Hepatocyte (in vitro differentiated cells): Measurements from ENCODE around the gene TCL1A. TPM values are rescaled to one million over a fixed set of nuclear protein-coding genes. Genes with fewer than 3 reads are reported as not detected.
"Not testable (repeated sequence)": the region's sequence is repeated elsewhere in the genome, so short reads cannot be mapped to it uniquely, and the experiment has no call there.

Experiments
- DNase-seq: peaks from one replicate; pipeline ENCODE4 v3.0.0-alpha.2; 2016; ENCODE audit warnings: low spot score
- H2AFZ ChIP-seq: fragments of 200-600 bp; sonication (generic); 2 replicates; pipeline ENCODE4 v1.6.0; 2016; ENCODE audit warnings: antibody characterized with exemption, mild to moderate bottlenecking
- H3K27ac ChIP-seq: fragments of 200-600 bp; sonication (generic); 2 replicates; pipeline ENCODE4 v1.5.1; 2016; ENCODE audit warnings: mild to moderate bottlenecking
- H3K27me3 ChIP-seq: fragments of 200-600 bp; sonication (generic); 2 replicates; pipeline ENCODE4 v1.6.1; 2016
- H3K36me3 ChIP-seq: fragments of 200-600 bp; sonication (generic); replicated peaks from 2 replicates; pipeline ENCODE4 v1.5.1; 2016; ENCODE audit warnings: low read depth; ENCODE audit not compliant: insufficient read depth
- H3K4me1 ChIP-seq: fragments of 200-600 bp; sonication (generic); 2 replicates; pipeline ENCODE4 v1.5.1; 2016; ENCODE audit warnings: mild to moderate bottlenecking, moderate library complexity; ENCODE audit not compliant: insufficient read depth
- H3K4me2 ChIP-seq: fragments of 200-600 bp; sonication (generic); 2 replicates; pipeline ENCODE4 v1.6.0; 2016
- H3K4me3 ChIP-seq: fragments of 200-600 bp; sonication (generic); 2 replicates; pipeline ENCODE4 v1.5.1; 2016; ENCODE audit warnings: mild to moderate bottlenecking
- H3K79me2 ChIP-seq: fragments of 200-600 bp; sonication (generic); 2 replicates; pipeline ENCODE4 v1.6.0; 2017; ENCODE audit warnings: mild to moderate bottlenecking
- H3K9me2 ChIP-seq: fragments of 200-600 bp; sonication (generic); replicated peaks from 2 replicates; pipeline ENCODE4 v1.6.0; 2017; ENCODE audit warnings: mild to moderate bottlenecking; ENCODE audit not compliant: insufficient read depth
- H3K9me3 ChIP-seq: fragments of 200-600 bp; sonication (generic); 2 replicates; pipeline ENCODE4 v1.5.1; 2016; ENCODE audit warnings: low read depth, mild to moderate bottlenecking
- H4K20me1 ChIP-seq: fragments of 200-600 bp; sonication (generic); 2 replicates; pipeline ENCODE4 v1.6.0; 2016; ENCODE audit warnings: mild to moderate bottlenecking; ENCODE audit not compliant: insufficient read depth, poor library complexity, severe bottlenecking
- EZH2 ChIP-seq: fragments of 200-600 bp; sonication (generic); IDR thresholded peaks from 2 replicates; pipeline ENCODE4 v1.6.1; 2016; ENCODE audit warnings: antibody characterized with exemption, mild to moderate bottlenecking, borderline replicate concordance
- EZH2phosphoT487 ChIP-seq: fragments of 200-600 bp; sonication (generic); IDR thresholded peaks from one replicate; pipeline ENCODE4 v1.6.1; 2018; ENCODE audit warnings: antibody characterized with exemption, mild to moderate bottlenecking, low read depth, moderate library complexity; ENCODE audit not compliant: unreplicated experiment, severe bottlenecking
- WGBS: methylation state at CpG from one replicate; pipeline ENCODE4 v1.1.6; 2016; ENCODE audit warnings: low lambda C conversion rate; ENCODE audit errors: missing lambda C conversion rate; 5-methylcytosine and 5-hydroxymethylcytosine counted together
- polyA plus RNA-seq: library from polyadenylated mRNA; unstranded; fragments of >200 nt; fragmentation: Nextera tagmentation; extraction: Ambion mirVana; gene quantifications from 2 replicates; pipeline ENCODE4 v1.2.1, GENCODE V29; 2016
- total RNA-seq: library from RNA; depleted of rRNA; stranded (reverse); fragments of >200 nt; gene quantifications from 2 replicates; pipeline ENCODE4 v1.2.3, GENCODE V29; 2014
- TF ChIP-seq, protein P1 (sequence below): fragments of 200-600 bp; sonication (generic); IDR thresholded peaks from 2 replicates; pipeline ENCODE4 v1.5.1; 2016; ENCODE audit warnings: antibody characterized with exemption, mild to moderate bottlenecking; ENCODE audit not compliant: poor library complexity

The TCL1A gene
- total and polyA plus RNA-seq, 2 experiments from 2014 or later = not detected

DNA sequence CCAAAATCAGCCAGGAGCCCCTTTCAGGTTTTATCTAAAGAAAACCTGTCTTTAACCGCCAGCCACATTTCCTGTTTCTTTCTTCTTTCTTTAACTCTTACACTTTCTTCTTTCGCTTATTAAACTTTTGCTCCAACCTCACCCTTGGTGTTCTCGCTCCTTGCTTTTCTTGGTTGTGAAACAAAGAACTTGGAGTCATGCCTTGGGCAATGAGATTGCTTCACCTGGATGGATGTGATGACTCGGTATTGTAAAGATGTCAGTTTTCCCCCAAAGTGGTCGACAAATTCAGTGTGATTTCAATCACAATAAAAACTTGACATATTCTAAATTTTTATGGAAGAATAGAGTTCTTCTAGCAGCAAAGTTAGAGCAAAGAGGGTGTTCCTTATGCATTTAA is 16.2 kb upstream of the TCL1A start:
- no peaks in the 10 kb centered on the region for H4K20me1 ChIP-seq
- no peak overlapping the region for H3K4me2 ChIP-seq
- H3K27me3 ChIP-seq = peaks cover 7% of the 10 kb centered on the region
- H3K36me3 ChIP-seq = no peaks in the 10 kb centered on the region
- no peak for DNase-seq
- H3K79me2 ChIP-seq = no peaks in the 10 kb centered on the region
- H2AFZ ChIP-seq = no peak overlapping the region
- H3K9me3 ChIP-seq = no peaks in the 10 kb centered on the region
- no peaks in the 10 kb centered on the region for H3K9me2 ChIP-seq
- WGBS = 88% methylated on average over 5 of the region's 5 CpGs
- H3K27ac ChIP-seq = no peak overlapping the region
- no peak overlapping the region for H3K4me3 ChIP-seq
- no peaks in the 10 kb centered on the region for H3K4me1 ChIP-seq
- TF ChIP-seq EZH2 = no peak
- TF ChIP-seq, protein P1, sequence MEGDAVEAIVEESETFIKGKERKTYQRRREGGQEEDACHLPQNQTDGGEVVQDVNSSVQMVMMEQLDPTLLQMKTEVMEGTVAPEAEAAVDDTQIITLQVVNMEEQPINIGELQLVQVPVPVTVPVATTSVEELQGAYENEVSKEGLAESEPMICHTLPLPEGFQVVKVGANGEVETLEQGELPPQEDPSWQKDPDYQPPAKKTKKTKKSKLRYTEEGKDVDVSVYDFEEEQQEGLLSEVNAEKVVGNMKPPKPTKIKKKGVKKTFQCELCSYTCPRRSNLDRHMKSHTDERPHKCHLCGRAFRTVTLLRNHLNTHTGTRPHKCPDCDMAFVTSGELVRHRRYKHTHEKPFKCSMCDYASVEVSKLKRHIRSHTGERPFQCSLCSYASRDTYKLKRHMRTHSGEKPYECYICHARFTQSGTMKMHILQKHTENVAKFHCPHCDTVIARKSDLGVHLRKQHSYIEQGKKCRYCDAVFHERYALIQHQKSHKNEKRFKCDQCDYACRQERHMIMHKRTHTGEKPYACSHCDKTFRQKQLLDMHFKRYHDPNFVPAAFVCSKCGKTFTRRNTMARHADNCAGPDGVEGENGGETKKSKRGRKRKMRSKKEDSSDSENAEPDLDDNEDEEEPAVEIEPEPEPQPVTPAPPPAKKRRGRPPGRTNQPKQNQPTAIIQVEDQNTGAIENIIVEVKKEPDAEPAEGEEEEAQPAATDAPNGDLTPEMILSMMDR = no peak
- no peak for TF ChIP-seq EZH2phosphoT487

- not testable (repeated sequence) for H3K9me2 ChIP-seq, H3K27ac ChIP-seq, H3K4me1 ChIP-seq, H4K20me1 ChIP-seq, H3K9me3 ChIP-seq, H3K27me3 ChIP-seq, DNase-seq, H3K79me2 ChIP-seq, H2AFZ ChIP-seq, H3K4me3 ChIP-seq, H3K36me3 ChIP-seq, H3K4me2 ChIP-seq
- WGBS = 81% methylated on average over 8 of the region's 8 CpGs
These were observed 15.6 kb upstream of the TCL1A start for GRCh38 chr14:95729402-95730028.

DNA sequence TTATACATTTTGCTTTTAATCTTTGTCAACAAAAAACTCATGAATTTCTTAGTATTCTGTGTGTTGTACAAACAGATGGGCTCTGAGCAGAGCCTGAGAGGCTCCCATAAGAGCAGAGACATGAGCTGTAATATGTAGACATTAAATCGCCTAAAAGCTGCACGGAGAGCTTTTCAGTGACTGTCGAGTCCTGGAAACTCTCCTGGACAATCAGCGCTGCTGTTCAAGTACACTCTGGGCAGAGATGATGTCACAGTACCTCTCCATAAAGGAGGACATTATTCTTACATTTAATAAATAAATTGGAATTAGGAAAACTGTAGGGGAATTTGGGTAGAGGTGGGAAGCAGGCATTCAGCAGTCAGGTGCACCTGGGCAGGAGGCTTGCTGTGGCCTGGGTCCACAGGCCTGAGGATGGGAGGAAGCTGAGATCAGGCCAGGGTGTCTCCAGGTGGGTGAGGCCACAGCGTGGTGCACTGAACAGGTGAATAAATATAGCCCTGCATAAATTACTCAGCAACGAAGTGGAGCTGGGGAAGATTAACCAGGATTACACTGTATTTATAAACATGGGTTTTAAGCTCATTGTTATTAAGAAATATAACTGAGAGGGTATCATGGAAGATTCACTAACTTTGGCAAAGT is 13.3 kb upstream of the TCL1A start:
- H3K4me2 ChIP-seq = no peak overlapping the region
- H3K27ac ChIP-seq = no peak overlapping the region
- no peaks in the 10 kb centered on the region for H4K20me1 ChIP-seq
- H3K9me3 ChIP-seq = no peaks in the 10 kb centered on the region
- no peaks in the 10 kb centered on the region for H3K4me1 ChIP-seq
- WGBS = 79% methylated on average over 6 of the region's 6 CpGs
- TF ChIP-seq EZH2phosphoT487 (no peak), EZH2 (no peak)
- TF ChIP-seq, protein P1 = no peak
- H3K79me2 ChIP-seq = no peaks in the 10 kb centered on the region
- H3K27me3 ChIP-seq = no peaks in the 10 kb centered on the region
- no peak overlapping the region for H2AFZ ChIP-seq
- no peaks in the 10 kb centered on the region for H3K9me2 ChIP-seq
- no peak overlapping the region for H3K4me3 ChIP-seq
- no peaks in the 10 kb centered on the region for H3K36me3 ChIP-seq
- no peak for DNase-seq

DNA sequence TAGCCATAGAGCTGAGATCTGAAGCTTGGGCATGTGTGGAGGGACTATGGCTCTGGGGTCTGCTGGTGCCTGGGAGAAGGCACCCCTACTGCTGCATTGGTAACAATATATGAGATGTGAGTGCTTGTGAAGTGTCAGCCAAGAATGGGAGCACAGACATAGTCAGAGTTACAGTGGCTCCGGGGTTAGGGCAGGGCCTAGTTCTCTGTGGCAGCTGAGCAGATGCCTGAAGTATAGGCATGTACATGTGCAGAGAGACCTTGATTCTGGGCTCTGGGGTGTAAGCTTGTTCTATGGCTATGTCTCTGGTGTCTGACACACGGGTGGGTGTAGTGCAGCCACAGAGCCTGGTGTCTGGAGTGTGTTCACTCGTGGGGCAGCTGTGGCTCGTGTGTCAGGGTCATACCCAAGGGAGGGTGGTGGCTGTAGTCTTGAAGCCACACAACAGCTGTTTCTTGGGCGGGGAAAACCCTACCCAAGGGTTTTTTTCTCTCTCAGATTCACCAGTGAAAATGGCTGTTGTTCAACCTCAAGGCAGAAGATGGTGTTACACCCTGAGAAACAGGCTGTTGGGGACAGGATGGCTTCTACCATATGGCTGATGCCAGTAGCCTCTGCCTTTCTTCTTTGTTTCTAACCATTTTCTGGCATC is 11.9 kb upstream of the TCL1A start:
- H3K79me2 ChIP-seq = no peaks in the 10 kb centered on the region
- 79% methylated on average over 5 of the region's 5 CpGs for WGBS
- H3K9me3 ChIP-seq = no peaks in the 10 kb centered on the region
- DNase-seq = no peak
- H3K4me3 ChIP-seq = no peak overlapping the region
- no peaks in the 10 kb centered on the region for H3K27me3 ChIP-seq
- H3K4me1 ChIP-seq = no peaks in the 10 kb centered on the region
- no peaks in the 10 kb centered on the region for H4K20me1 ChIP-seq
- H3K36me3 ChIP-seq = no peaks in the 10 kb centered on the region
- no peak overlapping the region for H3K27ac ChIP-seq
- no peak for TF ChIP-seq EZH2
- no peak overlapping the region for H3K4me2 ChIP-seq
- no peak overlapping the region for H2AFZ ChIP-seq
- no peaks in the 10 kb centered on the region for H3K9me2 ChIP-seq
